Right cardiac atrium (tissue), 5 donors: ENCODE results near the gene SNED1. TPM values are rescaled to one million over a fixed set of nuclear protein-coding genes. Genes with fewer than 3 reads are reported as not detected.

Experiments
- ATAC-seq, 2 donors: fragments of 200-7000 bp; cut with Tn5 transposase; one replicate each; pipeline versions ENCODE4 v1.8.0 to v1.9.1; 2020; ENCODE audit warnings: moderate library complexity in 2 of 2, mild to moderate bottlenecking in 1 of 2
- DNase-seq, 3 donors: peaks; one replicate each; pipeline ENCODE4 v3.0.0-alpha.2; 2020
- H3K27ac ChIP-seq: one replicate; pipeline ENCODE4 v1.5.1; 2013; ENCODE audit warnings: mild to moderate bottlenecking, low read length, control low read depth, moderate library complexity
- H3K27me3 ChIP-seq: one replicate; pipeline ENCODE4 v1.6.1; 2013; ENCODE audit not compliant: control insufficient read depth, insufficient read depth
- H3K4me1 ChIP-seq: one replicate; pipeline ENCODE4 v1.6.1; 2013; ENCODE audit warnings: low read length; ENCODE audit not compliant: control insufficient read depth, insufficient read depth
- H3K4me3 ChIP-seq: one replicate; pipeline ENCODE4 v1.5.1; 2013; ENCODE audit warnings: low read length, control low read depth
- H3K9me3 ChIP-seq: one replicate; pipeline ENCODE4 v1.6.1; 2013; ENCODE audit warnings: low read length; ENCODE audit not compliant: control insufficient read depth
- WGBS: extraction: QIAGEN DNeasy Blood & Tissue Kit; methylation state at CpG from one replicate; pipeline ENCODE4 v1.1.7; 2013; 5-methylcytosine and 5-hydroxymethylcytosine counted together
- intact Hi-C, 4 donors: fragments of 100-400 bp; cut with DNase I; formaldehyde crosslinking; loops; one replicate each; pipeline versions ENCODE4 v1.11.0 to v1.14.0; 2022 to 2023
- polyA plus RNA-seq: library from polyadenylated mRNA; stranded (reverse); fragments of 200-250 nt; gene quantifications from one replicate; pipeline ENCODE4 v1.2.3, GENCODE V29; 2013
- total RNA-seq, 4 donors: library from RNA; stranded (reverse); fragmentation: NEBNext Ultra II Directional; extraction: Animal tissue kit (Norgen Biotek cat#: 25700); gene quantifications; one replicate each; pipeline ENCODE4 v1.2.1, GENCODE V29; 2021
- donor health status: healthy with polysubstance abuse.
- donor health status: DM: no; HTN: yes; CAD: no.
- donor health status: DM: no; HTN: no; CAD: no.
- donor health status: DM: no; HTN: yes; CAD: no; lungs with severe emphysema.
- donor health status: DM: yes; HTN: yes; CAD: no.

SNED1 gene
- total and polyA plus RNA-seq, 5 donors, result 6.7 to 19.2 (median 15.8) TPM

DNA sequence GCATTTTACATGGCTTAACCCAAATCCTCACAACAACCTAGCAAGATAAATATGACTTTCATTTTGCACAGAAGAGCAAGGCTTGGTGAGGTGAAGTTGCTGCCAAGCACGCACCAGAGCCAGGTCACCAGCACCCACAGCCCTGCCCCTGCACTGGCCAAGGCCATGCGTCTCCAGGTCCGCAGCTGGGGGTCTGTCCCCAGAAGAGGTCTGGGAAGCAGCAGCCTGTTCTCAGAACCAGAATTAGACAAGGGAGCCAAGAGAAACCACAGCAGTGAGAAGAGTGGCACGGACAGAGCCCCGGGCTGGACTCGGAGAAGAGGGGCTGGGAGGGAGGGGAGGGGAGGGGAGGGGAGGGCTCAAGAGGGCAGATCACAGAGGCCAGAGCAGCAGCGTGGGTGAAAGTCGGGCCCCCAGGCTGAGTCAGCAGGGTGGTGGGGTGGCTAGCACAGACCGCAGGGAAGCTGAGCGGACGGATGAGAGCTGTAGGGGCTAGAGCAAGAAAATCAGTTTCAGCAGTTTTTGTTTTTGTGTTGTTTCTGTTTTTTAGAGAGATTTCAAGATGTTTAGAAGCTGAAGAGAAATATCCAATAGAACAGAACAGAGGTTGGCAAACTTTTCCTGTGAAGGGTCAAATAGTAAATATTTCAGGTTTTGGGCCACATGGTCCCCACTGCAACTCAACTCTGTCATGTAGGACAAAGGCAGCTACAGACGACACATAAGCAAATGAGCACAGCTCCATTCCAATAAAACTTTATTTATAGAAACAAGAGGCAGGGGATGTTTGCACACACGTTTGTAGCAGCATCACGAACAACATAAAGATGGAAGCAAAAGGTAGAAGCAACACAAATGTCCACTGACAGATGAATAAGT, 111.0 kb downstream of the SNED1 start:
- 85% methylated on average over 14 of the region's 14 CpGs for WGBS
- DNase-seq (no peak), ATAC-seq (no peak)
- H3K27me3 ChIP-seq, result no peaks in the 10 kb centered on the region
- H3K27ac ChIP-seq, result no peak overlapping the region
- intact Hi-C loops, result loop anchor here in 1 of 4 donors (10.0 kb wide), 1 partner anchor 105 kb away; no protein-coding TSS in a partner anchor
- no peaks in the 10 kb centered on the region for H3K4me1 ChIP-seq
- no peak overlapping the region for H3K4me3 ChIP-seq
- H3K9me3 ChIP-seq, result no peaks in the 10 kb centered on the region

GRCh38 chr2:241110089-241110606, 111.7 kb downstream of the SNED1 start:
- peak in 1 of 2 donors; percentile 19 for ATAC-seq
- WGBS, result 90% methylated on average over 9 of the region's 9 CpGs

DNA sequence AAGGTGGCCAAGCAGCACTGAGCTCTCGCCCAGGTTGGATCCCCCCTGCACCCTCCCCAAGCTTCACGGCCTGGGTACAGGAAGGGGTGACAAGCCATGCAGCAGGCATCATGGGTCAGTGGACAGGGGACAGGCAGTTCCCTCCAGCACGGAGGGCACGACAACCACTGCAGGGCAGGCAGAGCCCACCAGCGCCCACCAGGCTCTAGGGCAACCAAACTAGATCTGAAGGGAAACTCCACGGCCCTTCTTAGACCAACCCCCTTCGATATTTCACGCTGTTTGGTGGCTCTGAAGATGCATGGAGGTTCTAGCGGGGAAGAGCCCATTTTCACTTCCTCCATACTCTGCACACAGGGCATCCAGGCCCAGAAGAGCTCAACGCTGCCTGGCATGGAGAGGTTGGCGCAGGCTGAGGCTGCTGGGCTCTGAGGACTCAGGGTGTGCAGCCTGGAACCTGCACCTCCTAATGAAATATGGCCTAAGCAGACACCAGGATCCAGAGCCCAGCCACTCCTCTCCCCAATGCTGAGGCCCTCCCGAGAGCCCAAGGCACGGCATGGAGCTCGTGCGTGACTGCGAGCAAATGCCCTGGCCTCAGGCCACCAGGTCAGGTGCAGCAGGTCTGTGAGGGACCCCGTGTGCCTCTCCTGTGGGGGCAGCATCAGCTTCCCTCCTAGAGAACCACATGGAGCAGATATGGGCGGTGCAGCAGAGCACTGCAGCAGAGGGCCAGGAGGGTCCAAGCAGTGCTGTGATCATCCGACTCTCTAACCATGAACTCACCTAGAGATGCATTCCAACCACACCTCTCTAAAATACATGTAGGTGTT, 112.4 kb downstream of the SNED1 start:
- 89% methylated on average over 19 of the region's 19 CpGs for WGBS

More at GRCh38 chr2:241110089-241110606, 111.7 kb downstream of the SNED1 start:
- Histone ChIP-seq H3K9me3 (no peaks in the 10 kb centered on the region), H3K27me3 (no peaks in the 10 kb centered on the region), H3K4me1 (no peaks in the 10 kb centered on the region), H3K4me3 (no peak overlapping the region), H3K27ac (no peak overlapping the region)
- no peak for DNase-seq
- intact Hi-C loops, result no loop called here

GRCh38 chr2:241111440-241111805, 113.0 kb downstream of the SNED1 start:
- H3K27ac ChIP-seq, result no peak overlapping the region
- DNase-seq, result no peak
- no peak for ATAC-seq
- H3K4me3 ChIP-seq, result no peak overlapping the region
- intact Hi-C loops, result no loop called here
- H3K4me1 ChIP-seq, result no peaks in the 10 kb centered on the region
- whole genome bisulfite sequencing, result 74% methylated on average over 9 of the region's 9 CpGs
- H3K27me3 ChIP-seq, result no peaks in the 10 kb centered on the region
- H3K9me3 ChIP-seq, result no peaks in the 10 kb centered on the region

More for the DNA sequence above, 112.4 kb downstream of the SNED1 start:
- Histone ChIP-seq H3K4me3 (no peak overlapping the region), H3K27me3 (no peaks in the 10 kb centered on the region), H3K27ac (no peak overlapping the region), H3K9me3 (no peaks in the 10 kb centered on the region), H3K4me1 (no peaks in the 10 kb centered on the region)
- intact Hi-C loops, result no loop called here
- no peak for DNase-seq
- ATAC-seq, result peak; percentile 15 to 31

GRCh38 chr2:241112046-241112445, 113.6 kb downstream of the SNED1 start:
- H3K27me3 ChIP-seq, result no peaks in the 10 kb centered on the region
- no peak overlapping the region for H3K27ac ChIP-seq
- intact Hi-C loops, result no loop called here
- H3K9me3 ChIP-seq, result no peaks in the 10 kb centered on the region
- 92% methylated on average over 17 of the region's 17 CpGs for WGBS
- no peak for ATAC-seq
- no peak for DNase-seq
- H3K4me1 ChIP-seq, result no peaks in the 10 kb centered on the region
- H3K4me3 ChIP-seq, result no peak overlapping the region

- Histone ChIP-seq H3K27me3 (no peaks in the 10 kb centered on the region), H3K9me3 (no peaks in the 10 kb centered on the region), H3K4me3 (no peak overlapping the region), H3K4me1 (no peaks in the 10 kb centered on the region), H3K27ac (no peak overlapping the region)
- 85% methylated on average over 8 of the region's 8 CpGs for WGBS
- intact Hi-C loops, result no loop called here
- ATAC-seq (no peak), DNase-seq (no peak)
These were observed 114.2 kb downstream of the SNED1 start for GRCh38 chr2:241112592-241112991.

DNA sequence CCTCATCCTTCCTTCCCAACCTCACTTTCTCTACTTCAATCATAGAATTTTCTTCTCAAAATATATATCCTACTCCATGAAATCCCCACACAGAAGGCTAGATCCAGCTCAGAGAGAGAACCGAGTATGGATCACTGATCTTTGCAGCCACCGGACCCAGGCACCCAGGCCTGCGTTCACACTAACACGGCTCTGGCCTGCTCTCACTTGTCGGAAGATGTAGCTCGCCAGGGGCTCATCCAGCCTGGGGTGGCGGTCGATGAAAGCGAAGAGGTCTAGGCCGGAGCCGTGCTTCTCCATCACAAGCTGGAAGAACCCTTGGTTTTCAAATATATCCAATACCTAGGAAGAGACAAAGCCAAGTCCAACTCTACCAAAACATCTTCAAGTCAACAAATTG, 116.4 kb downstream of the SNED1 start:
- WGBS, result 88% methylated on average over 11 of the region's 11 CpGs
- Histone ChIP-seq H3K27me3 (no peaks in the 10 kb centered on the region), H3K9me3 (no peaks in the 10 kb centered on the region), H3K4me3 (no peak overlapping the region), H3K27ac (no peak overlapping the region), H3K4me1 (no peaks in the 10 kb centered on the region)
- intact Hi-C loops, result no loop called here
- no peak for ATAC-seq
- no peak for DNase-seq

- ATAC-seq (no peak), DNase-seq (no peak)
- Histone ChIP-seq H3K9me3 (no peaks in the 10 kb centered on the region), H3K4me3 (no peak overlapping the region), H3K27ac (no peak overlapping the region), H3K4me1 (no peaks in the 10 kb centered on the region), H3K27me3 (no peaks in the 10 kb centered on the region)
- intact Hi-C loops, result no loop called here
- 91% methylated on average over 8 of the region's 8 CpGs for WGBS
These were observed 116.9 kb downstream of the SNED1 start for GRCh38 chr2:241115361-241115760.

DNA sequence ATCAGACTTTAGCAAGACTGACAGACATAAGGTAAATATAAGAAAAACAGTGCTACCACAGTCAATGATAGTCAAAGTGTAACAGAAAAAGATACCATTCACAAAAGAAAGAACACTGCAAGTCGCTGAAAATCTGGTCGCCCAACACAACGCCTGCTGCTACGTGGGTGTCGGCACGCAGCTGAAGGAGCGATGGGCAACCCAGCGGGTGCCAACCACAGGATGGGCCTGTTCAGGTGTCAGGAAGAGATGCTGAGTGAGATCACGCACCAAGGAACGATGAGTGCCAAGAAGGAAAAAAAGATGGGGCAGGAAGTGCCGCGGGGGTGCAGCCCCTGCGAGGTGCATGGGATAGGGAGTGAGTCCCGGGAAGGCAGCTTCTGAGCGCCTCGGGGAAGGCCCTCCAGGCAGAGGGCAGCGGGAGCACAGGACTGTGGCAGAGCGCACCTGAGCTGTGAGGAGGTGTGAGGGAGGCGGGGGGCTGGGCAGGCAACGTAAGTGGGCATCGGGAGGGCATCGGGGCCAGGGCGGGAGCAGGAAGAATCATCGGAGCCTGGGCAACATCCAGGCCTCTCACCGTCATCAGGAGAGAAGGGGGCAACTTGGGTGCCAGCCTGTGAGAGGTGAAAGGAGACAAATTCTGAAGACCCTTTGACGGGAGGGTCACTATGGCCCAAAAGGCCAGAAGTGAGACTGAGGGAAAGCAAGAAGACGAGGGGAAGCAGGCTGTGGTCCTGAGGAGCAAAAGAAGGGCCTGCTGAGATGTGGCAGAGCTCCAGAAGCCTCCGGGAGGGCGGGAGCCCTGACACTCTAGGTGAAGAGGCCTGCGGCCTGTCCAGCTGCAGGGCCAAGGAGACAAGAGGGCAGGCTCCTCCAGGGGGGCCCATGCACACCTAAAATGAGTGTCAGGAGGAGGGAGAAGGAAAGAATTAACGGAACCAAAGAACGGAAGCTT, 118.5 kb downstream of the SNED1 start:
- DNase-seq, result no peak
- Histone ChIP-seq H3K27me3 (no peaks in the 10 kb centered on the region), H3K4me3 (no peak overlapping the region), H3K4me1 (no peaks in the 10 kb centered on the region), H3K9me3 (no peaks in the 10 kb centered on the region), H3K27ac (no peak overlapping the region)
- no peak for ATAC-seq
- intact Hi-C loops, result no loop called here
- 94% methylated on average over 32 of the region's 32 CpGs for WGBS

GRCh38 chr2:241118737-241119505, 120.5 kb downstream of the SNED1 start:
- intact Hi-C loops, result no loop called here
- DNase-seq (no peak), ATAC-seq (no peak)
- H3K4me3 ChIP-seq, result no peak overlapping the region
- H3K27me3 ChIP-seq, result no peaks in the 10 kb centered on the region
- 95% methylated on average over 24 of the region's 24 CpGs for WGBS
- H3K27ac ChIP-seq, result no peak overlapping the region
- no peaks in the 10 kb centered on the region for H3K9me3 ChIP-seq
- no peaks in the 10 kb centered on the region for H3K4me1 ChIP-seq
